ENCODE data around the gene RANBP17.

DNA sequence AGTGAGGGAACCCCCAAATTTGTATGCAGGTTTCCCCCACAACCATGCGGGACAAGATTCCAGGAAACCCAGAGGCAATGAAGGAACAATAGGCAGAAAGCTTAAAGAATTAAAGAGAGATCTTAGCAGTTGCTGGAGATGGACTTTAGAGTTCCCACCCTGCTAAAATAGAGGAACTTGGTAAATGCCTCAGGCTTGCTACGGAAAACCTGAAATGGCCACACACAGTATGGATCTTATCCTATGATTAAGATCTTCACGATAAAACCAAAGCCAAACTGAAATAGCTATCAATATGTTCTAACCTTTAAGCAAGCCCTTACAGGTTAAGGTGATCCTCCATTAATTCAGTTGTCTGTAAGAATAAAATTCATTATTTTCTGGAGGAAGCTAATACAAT lies 148.3 kb downstream of the RANBP17 start:
- TF ChIP-seq, protein P1, sequence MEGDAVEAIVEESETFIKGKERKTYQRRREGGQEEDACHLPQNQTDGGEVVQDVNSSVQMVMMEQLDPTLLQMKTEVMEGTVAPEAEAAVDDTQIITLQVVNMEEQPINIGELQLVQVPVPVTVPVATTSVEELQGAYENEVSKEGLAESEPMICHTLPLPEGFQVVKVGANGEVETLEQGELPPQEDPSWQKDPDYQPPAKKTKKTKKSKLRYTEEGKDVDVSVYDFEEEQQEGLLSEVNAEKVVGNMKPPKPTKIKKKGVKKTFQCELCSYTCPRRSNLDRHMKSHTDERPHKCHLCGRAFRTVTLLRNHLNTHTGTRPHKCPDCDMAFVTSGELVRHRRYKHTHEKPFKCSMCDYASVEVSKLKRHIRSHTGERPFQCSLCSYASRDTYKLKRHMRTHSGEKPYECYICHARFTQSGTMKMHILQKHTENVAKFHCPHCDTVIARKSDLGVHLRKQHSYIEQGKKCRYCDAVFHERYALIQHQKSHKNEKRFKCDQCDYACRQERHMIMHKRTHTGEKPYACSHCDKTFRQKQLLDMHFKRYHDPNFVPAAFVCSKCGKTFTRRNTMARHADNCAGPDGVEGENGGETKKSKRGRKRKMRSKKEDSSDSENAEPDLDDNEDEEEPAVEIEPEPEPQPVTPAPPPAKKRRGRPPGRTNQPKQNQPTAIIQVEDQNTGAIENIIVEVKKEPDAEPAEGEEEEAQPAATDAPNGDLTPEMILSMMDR (conservative IDR thresholded peaks at IDR 0.05 in 1 of 2, IDR thresholded peaks at IDR 0.05 in 1 of 2; ENCODE audit: low read depth in 1 of 2, low read length in 2 of 2) = no peak
- no peak for TF ChIP-seq EZH2 (IDR thresholded peaks at IDR 0.05; ENCODE audit: low read length, missing control alignments)

Measured in fibroblast of lung (primary cell).